Measurements from ENCODE around the gene CD160.
A peak's percentile ranks its signal among the peaks of the same experiment; 100 is the strongest.
"Not testable (repeated sequence)": the region's sequence is repeated elsewhere in the genome, so short reads cannot be mapped to it uniquely, and the experiment has no call there.

Gene CD160

DNA sequence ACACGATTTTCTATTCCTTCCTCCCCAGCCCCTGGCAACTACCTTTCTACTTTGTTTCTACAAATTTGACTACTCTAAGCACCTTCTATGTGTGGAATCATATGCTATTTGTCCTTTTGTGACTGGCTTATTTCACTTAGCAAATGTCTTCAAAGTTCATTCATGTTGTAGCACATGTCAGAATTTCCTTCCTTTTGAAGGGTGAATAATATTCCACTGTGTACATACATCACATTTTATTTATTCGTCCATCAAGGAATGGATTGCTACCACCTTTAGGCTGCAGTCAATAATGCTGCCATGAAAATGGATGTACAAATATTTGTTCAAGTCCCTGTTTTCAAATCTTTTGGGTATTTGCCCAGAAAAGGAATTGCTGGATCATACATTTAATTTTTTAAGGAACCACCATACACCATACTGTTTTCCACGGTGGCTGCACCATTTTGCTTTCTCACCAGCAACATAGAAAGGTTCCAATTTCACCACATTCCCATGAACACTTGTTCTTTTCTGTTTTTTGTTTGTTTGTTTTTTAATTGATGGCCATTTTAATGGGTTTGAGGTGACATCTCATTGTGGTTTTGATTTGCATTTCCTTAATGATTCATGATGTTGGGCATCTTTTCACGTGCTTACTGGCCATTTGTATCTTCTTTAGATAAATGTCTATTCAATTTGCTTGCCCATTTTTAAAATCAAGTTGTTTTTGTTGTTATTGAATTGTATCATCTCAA lies 8.8 kb upstream of the CD160 start:
- DNase-seq (ENCODE audit: low read depth in 2 of 2): no peak

GRCh38 chr1:145711213-145711651 lies 8.1 kb upstream of the CD160 start:
- DNase-seq (ENCODE audit: low read depth in 2 of 2): no peak

DNA sequence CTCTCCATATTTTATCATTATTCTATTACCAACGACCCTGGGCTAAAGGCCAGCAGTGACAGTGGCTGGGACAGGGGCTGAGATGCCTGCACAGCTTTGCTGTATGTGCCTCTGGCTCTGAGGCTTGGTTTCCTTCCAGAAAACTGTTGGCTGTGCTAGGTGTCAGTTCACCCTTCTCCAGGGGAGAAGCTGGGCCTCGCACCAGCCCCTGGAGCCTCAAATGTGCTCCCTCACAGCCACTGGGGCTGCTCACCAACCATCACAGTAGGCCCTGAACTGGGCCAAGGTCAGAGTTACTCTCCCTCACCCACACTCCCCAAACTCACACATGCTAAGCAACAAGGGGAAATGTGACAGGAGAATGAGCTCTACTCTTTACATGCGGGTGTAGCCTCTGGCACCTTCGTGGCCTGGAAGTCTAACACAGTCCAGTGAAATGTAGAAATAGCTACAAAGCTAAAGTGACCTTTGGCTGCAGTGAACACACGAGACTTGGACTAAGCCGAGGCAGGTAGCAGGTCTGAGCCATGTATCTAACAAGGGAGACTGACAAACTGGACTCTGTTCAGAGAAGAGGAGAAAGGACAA lies 4.7 kb upstream of the CD160 start:
- no peak for DNase-seq (ENCODE audit: low read depth in 2 of 2)

DNA sequence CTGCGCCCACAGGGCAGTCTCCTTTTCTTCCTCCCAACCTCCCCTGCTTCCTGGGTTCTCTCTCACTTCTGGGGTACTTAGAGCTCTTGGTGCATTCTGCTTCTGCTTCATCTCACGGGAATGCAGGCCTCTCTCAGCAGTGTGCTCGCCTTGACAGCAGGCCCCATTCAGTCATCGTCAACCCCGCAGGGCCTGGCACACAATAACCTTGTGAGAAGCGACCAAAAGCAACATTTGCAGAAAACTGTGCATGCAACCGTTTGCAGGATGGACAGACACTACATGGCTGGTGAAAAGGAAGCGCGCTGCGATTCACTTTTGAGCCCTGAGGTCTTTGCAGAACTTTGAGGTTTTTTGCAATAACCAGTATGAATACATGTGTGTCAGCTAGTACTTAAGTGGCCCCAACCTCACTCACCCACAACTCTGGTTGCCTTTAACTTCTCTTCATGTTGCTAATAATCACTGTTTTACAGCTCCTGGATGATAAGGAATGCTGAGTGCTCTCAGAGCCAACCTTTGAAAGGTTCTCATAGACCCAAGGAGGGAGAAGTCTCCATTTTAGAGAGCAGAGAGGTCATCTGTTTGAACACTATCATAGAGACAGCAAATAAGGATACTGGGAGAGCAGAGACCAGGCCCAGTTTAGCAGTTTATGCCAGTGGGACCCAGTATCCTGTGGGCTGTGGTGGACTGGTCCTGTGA lies 2.5 kb upstream of the CD160 start:
- DNase-seq (ENCODE audit: low read depth in 2 of 2): no peak

DNA sequence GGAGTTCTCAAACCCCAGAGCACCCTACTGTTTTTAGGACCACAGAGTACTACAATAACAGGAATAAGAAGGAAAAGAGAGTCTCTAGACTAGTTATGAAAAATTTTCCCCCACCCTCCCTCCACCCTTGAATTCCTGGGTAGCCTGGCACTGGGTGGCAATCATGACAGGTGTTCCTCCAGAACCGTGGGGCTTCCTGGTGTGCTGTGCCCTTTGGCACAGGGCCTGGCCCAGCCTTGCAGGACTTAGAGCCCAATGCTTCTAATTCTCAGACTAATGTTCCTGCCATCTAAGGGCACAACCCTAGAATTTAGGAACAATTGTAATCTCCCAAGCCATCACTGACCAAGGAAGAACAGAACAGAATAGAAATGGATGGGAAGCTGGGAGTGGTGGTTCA lies 1.5 kb upstream of the CD160 start:
- no peak for DNase-seq (ENCODE audit: low read depth in 2 of 2)

DNA sequence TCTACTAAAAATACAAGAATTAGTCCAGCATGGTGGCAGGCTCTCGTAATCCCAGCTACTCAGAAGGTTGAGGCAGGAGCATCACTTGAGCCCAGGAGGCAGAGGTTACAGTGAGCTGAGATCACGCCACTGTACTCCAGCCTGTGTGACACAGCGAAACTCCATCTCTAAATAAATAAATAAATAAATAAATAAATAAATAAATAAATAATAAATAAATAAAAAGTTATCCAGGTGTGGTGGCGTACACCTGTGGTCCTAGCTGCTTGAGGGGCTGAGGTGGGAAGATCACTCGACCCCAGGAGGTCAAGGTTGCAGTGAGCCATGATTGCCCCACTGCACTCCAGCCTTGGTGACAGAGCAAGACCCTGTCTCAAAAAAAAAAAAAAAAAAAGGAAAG lies 834 bp upstream of the CD160 start:
- not testable (repeated sequence) for DNase-seq (ENCODE audit: low read depth in 2 of 2)

- no peak for DNase-seq (ENCODE audit: low read depth in 2 of 2)
These were observed 1.2 kb downstream of the CD160 start for GRCh38 chr1:145720556-145720877.

DNA sequence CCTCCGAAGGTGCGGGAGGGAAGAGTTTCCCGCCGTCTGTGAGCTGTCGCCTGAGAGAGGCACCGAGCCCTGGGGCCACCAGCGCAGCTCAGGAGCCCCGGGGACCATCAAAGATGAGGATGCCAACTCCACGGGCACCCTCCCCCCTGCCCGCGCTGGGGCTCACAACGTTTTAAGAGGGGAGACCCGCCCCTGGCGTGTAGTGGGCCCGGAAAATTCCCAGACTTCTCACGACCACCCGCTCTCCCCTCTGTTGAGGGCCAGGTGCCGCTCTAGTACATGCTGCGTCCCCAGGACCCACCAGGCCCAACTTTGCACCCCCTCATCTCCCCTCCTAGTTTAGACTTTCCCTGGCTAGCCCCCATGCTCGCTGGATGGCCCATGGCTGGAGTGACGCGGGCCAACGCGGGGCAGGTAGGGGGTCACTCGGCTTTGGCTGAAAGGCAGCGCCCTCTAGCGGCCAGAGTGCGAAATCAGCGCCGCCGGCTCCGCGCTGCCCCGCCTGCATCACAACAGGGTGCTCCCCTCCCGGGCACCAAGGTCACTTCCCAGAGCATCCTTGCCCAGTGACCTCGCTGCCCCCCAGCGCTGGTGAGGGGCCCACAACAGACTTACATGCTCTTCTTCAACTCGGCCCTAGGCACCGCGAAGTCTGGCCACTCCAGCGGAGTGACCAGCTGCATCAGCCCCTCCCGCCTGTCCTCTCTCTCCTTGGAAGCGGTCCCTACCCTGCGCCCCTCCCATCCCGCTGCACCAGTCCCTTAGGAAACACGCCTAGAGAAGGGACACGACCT lies 1.8 kb downstream of the CD160 start:
- DNase-seq (ENCODE audit: low read depth in 2 of 2): peak; percentile 57 to 65

DNA sequence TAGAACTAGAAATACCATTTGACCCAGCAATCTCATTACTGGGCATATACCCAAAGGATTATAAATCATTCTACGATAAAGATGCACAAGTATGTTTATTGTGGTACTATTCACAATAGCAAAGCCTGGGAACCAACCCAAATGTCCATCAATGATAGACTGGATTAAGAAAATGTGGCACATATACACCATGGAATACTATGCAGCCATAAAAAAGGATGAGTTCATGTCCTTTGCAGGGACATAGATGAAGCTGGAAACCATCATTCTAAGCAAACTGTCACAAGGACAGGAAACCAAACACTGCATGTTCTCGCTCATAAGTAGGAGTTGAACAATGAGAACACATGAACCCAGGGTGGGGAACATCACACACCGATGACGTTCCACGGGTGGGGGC lies 6.9 kb downstream of the CD160 start:
- DNase-seq (ENCODE audit: low read depth in 2 of 2): not testable (repeated sequence)

- DNase-seq (ENCODE audit: low read depth in 2 of 2): no peak
These were observed 9.9 kb downstream of the CD160 start for GRCh38 chr1:145729196-145729595.

DNA sequence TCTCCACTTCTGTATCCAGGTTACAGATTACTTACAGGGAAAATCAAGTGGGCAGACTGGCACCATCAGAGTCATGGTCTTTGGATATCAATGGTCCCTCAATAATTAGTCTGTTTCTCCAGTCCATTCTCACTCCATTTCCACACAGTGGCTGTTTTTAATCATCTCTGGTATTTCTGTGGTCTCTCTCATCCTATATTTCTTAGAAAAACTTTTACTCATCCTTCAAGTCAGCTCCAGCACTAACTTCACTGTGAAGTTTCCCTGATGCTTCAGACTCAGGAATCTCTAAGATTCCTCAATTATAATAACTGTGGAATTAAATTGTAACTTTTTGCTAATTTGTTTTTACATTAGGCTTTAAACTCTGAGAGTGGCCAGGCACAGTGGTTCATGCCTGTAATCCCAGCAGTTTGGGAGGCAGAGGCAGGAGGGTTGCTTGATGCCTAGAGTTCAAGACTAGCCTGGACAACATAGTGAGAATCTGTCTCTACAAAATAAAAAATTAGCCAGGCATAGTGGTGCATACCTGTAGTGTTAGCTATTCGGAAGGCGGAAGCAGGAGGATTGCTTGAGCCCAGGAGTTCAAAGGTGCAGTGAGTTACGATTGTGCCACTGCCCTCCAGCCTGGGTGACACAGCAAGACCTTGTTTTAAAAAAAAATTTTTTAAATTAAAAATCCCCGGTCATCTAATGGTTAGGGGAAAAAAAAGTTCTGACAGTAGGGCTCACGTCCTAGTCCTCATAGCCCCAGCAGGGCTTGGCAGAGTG lies 10.6 kb downstream of the CD160 start:
- DNase-seq (ENCODE audit: low read depth in 2 of 2): no peak

GRCh38 chr1:145730467-145730866 lies 11.2 kb downstream of the CD160 start:
- no peak for DNase-seq (ENCODE audit: low read depth in 2 of 2)

GRCh38 chr1:145730900-145731299 lies 11.6 kb downstream of the CD160 start:
- DNase-seq (ENCODE audit: low read depth in 2 of 2): no peak

- no peak for DNase-seq (ENCODE audit: low read depth in 2 of 2)
These were observed 16.9 kb downstream of the CD160 start for GRCh38 chr1:145736191-145736590.

DNA sequence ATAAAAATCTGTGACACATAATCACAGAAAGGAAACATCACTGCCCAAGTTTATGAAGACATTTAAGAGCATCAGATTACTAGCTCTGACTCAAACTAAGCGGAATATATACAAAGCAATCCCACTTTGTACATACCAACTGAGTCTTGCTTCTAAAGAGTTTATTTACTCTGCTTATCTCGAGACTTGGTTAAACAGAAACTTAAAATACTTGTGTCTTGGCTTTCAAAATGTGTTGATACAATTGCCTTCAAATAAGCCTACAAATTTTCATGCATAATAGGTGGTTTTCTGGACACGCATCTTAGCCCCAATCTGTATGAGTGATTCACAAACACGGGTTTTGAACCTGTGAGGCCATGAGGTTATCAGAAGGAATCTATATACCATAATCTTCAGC lies 21.0 kb downstream of the CD160 start:
- no peak for DNase-seq (ENCODE audit: low read depth in 2 of 2)

- DNase-seq (ENCODE audit: low read depth in 2 of 2): no peak
These were observed 28.3 kb downstream of the CD160 start for GRCh38 chr1:145747398-145748247.

DNA sequence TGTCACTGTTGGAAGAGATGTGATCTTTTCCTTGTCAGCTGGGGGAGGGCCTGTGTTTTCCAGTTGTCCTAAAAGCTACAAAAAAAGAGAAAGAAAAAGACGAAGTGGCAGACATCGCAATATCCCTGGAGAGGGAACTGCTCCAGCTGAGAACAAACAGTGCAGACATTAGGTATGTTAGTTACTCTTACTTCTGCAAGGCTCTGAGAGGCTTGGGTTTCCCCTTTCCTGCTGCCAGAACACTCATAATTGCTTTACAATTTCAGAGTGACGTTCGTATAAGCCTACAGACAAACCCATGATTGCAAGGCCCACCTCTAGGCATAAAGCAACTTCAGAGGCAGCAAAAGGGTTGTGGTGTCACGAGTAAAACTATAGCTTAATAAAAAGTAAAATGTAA lies 31.1 kb downstream of the CD160 start:
- no peak for DNase-seq (ENCODE audit: low read depth in 2 of 2)

- DNase-seq (ENCODE audit: low read depth in 2 of 2): no peak
These were observed 32.3 kb downstream of the CD160 start for GRCh38 chr1:145751491-145752037.

DNA sequence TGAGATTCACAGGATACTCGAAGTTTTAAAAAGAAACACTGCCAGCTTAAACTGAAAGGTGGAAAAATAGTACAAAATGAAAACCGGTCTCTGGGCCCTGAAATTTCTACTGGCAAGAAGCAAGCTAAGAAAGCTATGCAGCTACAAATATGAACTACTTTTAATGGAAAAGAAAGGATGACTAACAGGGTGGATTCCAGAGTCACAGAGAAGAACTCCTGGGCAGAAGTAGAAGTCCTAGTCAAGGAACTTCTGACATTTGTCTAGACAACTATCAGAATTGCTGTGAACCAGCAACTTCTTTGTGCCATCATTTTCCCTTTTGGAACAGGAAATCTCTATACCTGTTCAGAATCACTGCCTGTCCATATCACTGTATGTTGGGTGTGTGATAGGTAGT lies 38.1 kb downstream of the CD160 start:
- no peak for DNase-seq (ENCODE audit: low read depth in 2 of 2)

GRCh38 chr1:145758116-145758515 lies 38.8 kb downstream of the CD160 start:
- no peak for DNase-seq (ENCODE audit: low read depth in 2 of 2)

Measured in activated CD4-positive, alpha-beta T cell treated with anti-CD3 and anti-CD28 coated beads for 24 hours (primary cell).